Stimulated activated CD8-positive, alpha-beta memory T cell treated with anti-CD3 and anti-CD28 coated beads, Interleukin-12 subunit alpha, Interleukin-12 subunit beta, amount 100 ng/mL, for 4 hours (primary cell): ENCODE measurements around the gene NAPB.
A peak's percentile ranks its signal among the peaks of the same experiment; 100 is the strongest.

Experiments used
- DNase-seq: peaks from one replicate; pipeline ENCODE4 v3.0.0-alpha.2; 2020; ENCODE audit warnings: low read depth

NAPB gene

GRCh38 chr20:23437126-23437899 is 16.0 kb upstream of the NAPB start:
- DNase-seq, result no peak

GRCh38 chr20:23436681-23437080 is 15.4 kb upstream of the NAPB start:
- DNase-seq, result no peak

GRCh38 chr20:23435626-23436539 is 14.6 kb upstream of the NAPB start:
- no peak for DNase-seq

- no peak for DNase-seq
Measured at GRCh38 chr20:23434521-23435313, 13.4 kb upstream of the NAPB start.

- no peak for DNase-seq
Measured at GRCh38 chr20:23433628-23434027, 12.3 kb upstream of the NAPB start.

GRCh38 chr20:23425129-23425528 is 3.8 kb upstream of the NAPB start:
- no peak for DNase-seq

GRCh38 chr20:23419995-23420901 is 1.0 kb downstream of the NAPB start:
- peak; percentile 42 for DNase-seq

- DNase-seq, result no peak
Measured at GRCh38 chr20:23419657-23419994, 1.7 kb downstream of the NAPB start.

GRCh38 chr20:23417861-23418260 is 3.4 kb downstream of the NAPB start:
- no peak for DNase-seq

- peak; percentile 6 for DNase-seq
Measured at GRCh38 chr20:23415959-23416583, 5.2 kb downstream of the NAPB start.

- no peak for DNase-seq
Measured at GRCh38 chr20:23415555-23415954, 5.7 kb downstream of the NAPB start.

- DNase-seq, result no peak
Measured at GRCh38 chr20:23414526-23415188, 6.6 kb downstream of the NAPB start.

GRCh38 chr20:23413862-23414422 is 7.3 kb downstream of the NAPB start:
- no peak for DNase-seq

GRCh38 chr20:23412026-23412425 is 9.3 kb downstream of the NAPB start:
- DNase-seq, result no peak

- no peak for DNase-seq
Measured at GRCh38 chr20:23410916-23411695, 10.2 kb downstream of the NAPB start.

GRCh38 chr20:23409800-23410199 is 11.5 kb downstream of the NAPB start:
- no peak for DNase-seq

GRCh38 chr20:23408957-23409356 is 12.3 kb downstream of the NAPB start:
- DNase-seq, result no peak

GRCh38 chr20:23407781-23408464 is 13.4 kb downstream of the NAPB start:
- DNase-seq, result no peak

- DNase-seq, result no peak
Measured at GRCh38 chr20:23406880-23407279, 14.4 kb downstream of the NAPB start.
